Esophagus muscularis mucosa (tissue), 4 donors: Measurements from ENCODE around the gene CCL1. TPM values are rescaled to one million over a fixed set of nuclear protein-coding genes. Genes with fewer than 3 reads are reported as not detected.

Source experiments
- DNase-seq: peaks from one replicate; pipeline ENCODE4 v3.0.0-alpha.2; 2017; ENCODE audit errors: extremely low spot score
- H3K27ac ChIP-seq, 4 donors: fragments of 200-600 bp; sonication (generic); replicated peaks in 1 of 4; 1 replicate in 3 of 4; 2 replicates in 1 of 4; pipeline ENCODE4 v1.5.1; 2016 to 2019; ENCODE audit warnings: mild to moderate bottlenecking in 1 of 4
- H3K27me3 ChIP-seq, 4 donors: fragments of 200-600 bp; sonication (generic); one replicate each; pipeline versions ENCODE4 v1.5.1 to v1.6.0; 2016 to 2019
- H3K36me3 ChIP-seq, 4 donors: fragments of 200-600 bp; sonication (generic); one replicate each; pipeline ENCODE4 v1.5.1; 2016 to 2019
- H3K4me1 ChIP-seq, 4 donors: fragments of 200-600 bp; sonication (generic); one replicate each; pipeline ENCODE4 v1.5.1; 2016 to 2019
- H3K4me3 ChIP-seq, 4 donors: fragments of 200-600 bp; sonication (generic); 1 replicate in 2 of 4; 2 replicates in 2 of 4; pipeline ENCODE4 v1.5.1; 2016 to 2019; ENCODE audit warnings: mild to moderate bottlenecking in 4 of 4, moderate library complexity in 1 of 4
- H3K9me3 ChIP-seq, 4 donors: fragments of 200-600 bp; sonication (generic); 1 replicate in 3 of 4; 2 replicates in 1 of 4; pipeline ENCODE4 v1.5.1; 2016 to 2019
- EP300 ChIP-seq: sonication (generic); formaldehyde crosslinking; IDR thresholded peaks from one replicate; pipeline ENCODE4 v1.6.1; 2017; ENCODE audit warnings: antibody characterized with exemption
- POLR2A ChIP-seq: fragments of 450-650 bp; IDR thresholded peaks from one replicate; pipeline ENCODE4 v1.6.1; 2017; ENCODE audit warnings: antibody characterized with exemption, moderate library complexity, mild to moderate bottlenecking, low read depth
- POLR2AphosphoS5 ChIP-seq, 2 donors: sonication (generic); formaldehyde crosslinking; IDR thresholded peaks; one replicate each; pipeline ENCODE4 v1.6.1; 2017; ENCODE audit warnings: antibody characterized with exemption in 2 of 2
- WGBS: methylation state at CpG from one replicate; pipeline ENCODE4 v1.1.5; 2018; 5-methylcytosine and 5-hydroxymethylcytosine counted together
- intact Hi-C: fragments of 100-400 bp; cut with DNase I; formaldehyde crosslinking; loops from one replicate; pipeline ENCODE4 v1.15.1; 2023
- total RNA-seq, 4 donors: library from RNA; depleted of rRNA; stranded (reverse); fragments of >200 nt; gene quantifications; one replicate each; pipeline versions ENCODE4 v1.1.0 to v1.2.1, GENCODE V29; 2016
- TF ChIP-seq, protein P1 (sequence below), 3 experiments: fragments of 200-600 bp in 2 of 3; fragments of 450-650 bp in 1 of 3; sonication (generic) in 2 of 3; IDR thresholded peaks; one replicate each; pipeline ENCODE4 v1.5.1; 2017 to 2019; ENCODE audit warnings: antibody characterized with exemption in 3 of 3, mild to moderate bottlenecking in 2 of 3, moderate library complexity in 1 of 3

The CCL1 gene
- total RNA-seq, 4 donors from 2014 or later, result not detected

DNA sequence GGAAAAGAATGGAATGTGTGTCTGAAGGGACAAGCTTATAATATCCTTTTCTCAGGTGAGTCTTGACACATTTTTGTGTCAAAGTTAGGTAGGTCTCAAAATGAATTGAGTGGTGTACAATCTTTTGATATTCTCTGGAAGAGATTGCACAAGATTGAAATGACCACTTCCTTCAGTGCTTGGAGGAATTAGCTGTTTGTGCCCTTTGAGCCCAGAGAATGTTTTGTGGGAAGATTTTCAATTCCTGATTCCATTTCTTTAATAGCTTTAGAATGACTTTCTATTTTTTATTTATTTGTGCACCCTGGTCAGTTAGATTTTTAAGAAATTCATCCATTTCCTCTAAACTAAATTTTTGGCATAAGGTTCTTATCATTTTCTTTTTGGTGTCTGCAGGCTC, 8.4 kb downstream of the CCL1 start:
- peaks cover 0 to 9% (median 2%) of the 10 kb centered on the region in 4 donors for H3K9me3 ChIP-seq
- H3K4me1 ChIP-seq, result peaks cover 0 to 9% (median 1%) of the 10 kb centered on the region in 4 donors
- no peak for DNase-seq
- no peaks in the 10 kb centered on the region for H3K36me3 ChIP-seq
- no peaks in the 10 kb centered on the region for H3K27me3 ChIP-seq
- no peak overlapping the region for H3K27ac ChIP-seq
- TF ChIP-seq EP300, result no peak
- TF ChIP-seq, protein P1, sequence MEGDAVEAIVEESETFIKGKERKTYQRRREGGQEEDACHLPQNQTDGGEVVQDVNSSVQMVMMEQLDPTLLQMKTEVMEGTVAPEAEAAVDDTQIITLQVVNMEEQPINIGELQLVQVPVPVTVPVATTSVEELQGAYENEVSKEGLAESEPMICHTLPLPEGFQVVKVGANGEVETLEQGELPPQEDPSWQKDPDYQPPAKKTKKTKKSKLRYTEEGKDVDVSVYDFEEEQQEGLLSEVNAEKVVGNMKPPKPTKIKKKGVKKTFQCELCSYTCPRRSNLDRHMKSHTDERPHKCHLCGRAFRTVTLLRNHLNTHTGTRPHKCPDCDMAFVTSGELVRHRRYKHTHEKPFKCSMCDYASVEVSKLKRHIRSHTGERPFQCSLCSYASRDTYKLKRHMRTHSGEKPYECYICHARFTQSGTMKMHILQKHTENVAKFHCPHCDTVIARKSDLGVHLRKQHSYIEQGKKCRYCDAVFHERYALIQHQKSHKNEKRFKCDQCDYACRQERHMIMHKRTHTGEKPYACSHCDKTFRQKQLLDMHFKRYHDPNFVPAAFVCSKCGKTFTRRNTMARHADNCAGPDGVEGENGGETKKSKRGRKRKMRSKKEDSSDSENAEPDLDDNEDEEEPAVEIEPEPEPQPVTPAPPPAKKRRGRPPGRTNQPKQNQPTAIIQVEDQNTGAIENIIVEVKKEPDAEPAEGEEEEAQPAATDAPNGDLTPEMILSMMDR (IDR thresholded peaks at IDR 0.05), result no peak
- no peak for TF ChIP-seq POLR2AphosphoS5 (IDR thresholded peaks at IDR 0.05)
- no peak for TF ChIP-seq POLR2A
- H3K4me3 ChIP-seq, result no peak overlapping the region
- intact Hi-C loops, result no loop called here

DNA sequence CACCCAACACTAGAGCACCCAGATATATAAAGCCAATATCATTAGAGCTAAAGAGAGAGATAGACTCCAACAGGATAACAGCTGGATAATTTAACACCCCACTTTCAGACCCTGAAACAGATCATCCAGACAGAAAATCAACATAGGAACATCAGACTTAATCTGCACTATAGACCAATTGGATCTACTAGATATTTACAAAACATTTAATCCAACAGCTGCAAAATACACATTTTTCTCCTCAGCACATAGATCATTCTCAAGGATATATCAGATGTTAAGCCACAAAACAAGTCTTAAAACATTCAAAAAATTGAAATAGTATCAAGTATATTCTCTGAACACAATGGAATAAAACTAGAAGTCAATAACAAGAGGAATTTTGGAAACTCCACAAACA, 10.8 kb downstream of the CCL1 start:
- H3K4me3 ChIP-seq, result no peak overlapping the region
- no peaks in the 10 kb centered on the region for H3K36me3 ChIP-seq
- DNase-seq, result no peak
- peaks cover 0 to 9% (median 2%) of the 10 kb centered on the region in 4 donors for H3K9me3 ChIP-seq
- no peak overlapping the region for H3K27ac ChIP-seq
- TF ChIP-seq, protein P1 (IDR thresholded peaks at IDR 0.05), result no peak
- no peak for TF ChIP-seq POLR2A
- no peak for TF ChIP-seq POLR2AphosphoS5 (IDR thresholded peaks at IDR 0.05)
- TF ChIP-seq EP300, result no peak
- no peaks in the 10 kb centered on the region for H3K27me3 ChIP-seq
- peaks cover 0 to 9% (median 1%) of the 10 kb centered on the region in 4 donors for H3K4me1 ChIP-seq
- intact Hi-C loops, result no loop called here

DNA sequence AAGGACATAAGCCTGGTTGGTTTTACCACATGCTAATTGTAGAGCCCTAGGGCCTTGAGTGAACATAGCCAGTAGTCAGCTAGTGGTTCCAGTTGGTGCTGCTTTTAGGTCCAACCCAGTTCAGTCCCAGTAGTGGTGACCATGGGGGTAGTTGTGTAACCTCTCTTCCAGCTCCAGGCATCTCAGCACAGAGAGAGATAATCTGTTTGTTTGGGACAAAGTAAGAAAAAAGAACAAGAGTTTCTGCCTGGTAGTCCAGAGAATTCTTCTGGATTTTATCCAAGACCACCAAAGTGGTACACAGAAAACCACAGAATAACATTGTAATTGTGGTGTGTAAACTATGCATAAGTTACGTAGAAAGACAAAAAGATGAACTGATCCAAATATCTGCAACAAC, 11.9 kb downstream of the CCL1 start:
- DNase-seq, result peak; percentile 68
- intact Hi-C loops, result no loop called here
- no peak for TF ChIP-seq POLR2A
- TF ChIP-seq EP300, result no peak
- TF ChIP-seq, protein P1 (IDR thresholded peaks at IDR 0.05), result no peak
- no peak for TF ChIP-seq POLR2AphosphoS5 (IDR thresholded peaks at IDR 0.05)

GRCh38 chr17:34349751-34350150, 13.3 kb downstream of the CCL1 start:
- TF ChIP-seq, protein P1 (IDR thresholded peaks at IDR 0.05), result no peak
- TF ChIP-seq POLR2AphosphoS5 (IDR thresholded peaks at IDR 0.05) (no peak), POLR2A (no peak), EP300 (no peak)
- no peak overlapping the region for H3K27ac ChIP-seq
- H3K27me3 ChIP-seq, result no peaks in the 10 kb centered on the region
- intact Hi-C loops, result no loop called here
- peak; percentile 68 for DNase-seq
- H3K4me3 ChIP-seq, result no peak overlapping the region
- H3K36me3 ChIP-seq, result no peaks in the 10 kb centered on the region
- no peaks in the 10 kb centered on the region for H3K4me1 ChIP-seq
- peaks cover 0 to 9% (median 2%) of the 10 kb centered on the region in 4 donors for H3K9me3 ChIP-seq
- WGBS, result 63% methylated on average over 4 of the region's 4 CpGs

More for the DNA sequence above, 11.9 kb downstream of the CCL1 start:
- Histone ChIP-seq H3K27me3 (no peaks in the 10 kb centered on the region), H3K36me3 (no peaks in the 10 kb centered on the region), H3K4me1 (peaks cover 0 to 9% (median 0%) of the 10 kb centered on the region in 4 donors), H3K4me3 (no peak overlapping the region), H3K9me3 (peaks cover 0 to 9% (median 2%) of the 10 kb centered on the region in 4 donors), H3K27ac (no peak overlapping the region)
- WGBS, result 61% methylated on average over 1 of the region's 1 CpG

DNA sequence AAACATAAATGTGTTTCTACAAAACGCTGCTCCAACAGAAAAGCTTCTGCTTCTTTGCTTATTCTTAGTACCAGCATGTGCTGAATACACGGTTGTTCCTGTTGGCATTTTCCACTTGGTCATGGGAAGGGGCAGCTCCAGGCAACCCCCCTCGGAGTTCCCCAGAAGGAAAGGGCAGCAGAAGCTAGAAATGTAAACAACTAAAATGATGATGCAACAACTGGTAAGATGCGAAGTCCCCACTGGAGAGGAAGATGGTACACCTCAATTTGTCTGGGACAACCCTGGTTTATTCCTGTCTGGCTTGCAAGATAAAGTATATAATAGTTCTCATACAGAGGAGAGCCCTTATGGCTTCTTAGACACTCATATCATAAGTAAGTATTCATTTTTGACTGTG, 16.0 kb downstream of the CCL1 start:
- TF ChIP-seq EP300, result no peak
- TF ChIP-seq, protein P1 (IDR thresholded peaks at IDR 0.05), result no peak
- TF ChIP-seq POLR2AphosphoS5 (IDR thresholded peaks at IDR 0.05), result no peak
- TF ChIP-seq POLR2A, result no peak
- Histone ChIP-seq H3K4me3 (no peak overlapping the region), H3K36me3 (no peaks in the 10 kb centered on the region), H3K27ac (no peak overlapping the region), H3K27me3 (no peaks in the 10 kb centered on the region), H3K9me3 (no peaks in the 10 kb centered on the region), H3K4me1 (no peaks in the 10 kb centered on the region)
- WGBS, result 70% methylated on average over 4 of the region's 4 CpGs
- peak; percentile 37 for DNase-seq
- intact Hi-C loops, result no loop called here
